22Rv1 (cell line): ENCODE measurements around the gene C2CD2.

Experiments used
- H3K27ac ChIP-seq: fragments of 450-650 bp; 2 replicates; pipeline ENCODE4 v1.5.1; 2017
- ZFX ChIP-seq: fragments of 450-650 bp; IDR thresholded peaks from 2 replicates; pipeline ENCODE4 v1.6.1; 2017; ENCODE audit warnings: antibody characterized with exemption, borderline replicate concordance
- TF ChIP-seq, protein P1 (sequence below): fragments of 450-650 bp; IDR thresholded peaks from 2 replicates; pipeline ENCODE4 v1.5.1; 2017; ENCODE audit warnings: mild to moderate bottlenecking

Gene C2CD2

DNA sequence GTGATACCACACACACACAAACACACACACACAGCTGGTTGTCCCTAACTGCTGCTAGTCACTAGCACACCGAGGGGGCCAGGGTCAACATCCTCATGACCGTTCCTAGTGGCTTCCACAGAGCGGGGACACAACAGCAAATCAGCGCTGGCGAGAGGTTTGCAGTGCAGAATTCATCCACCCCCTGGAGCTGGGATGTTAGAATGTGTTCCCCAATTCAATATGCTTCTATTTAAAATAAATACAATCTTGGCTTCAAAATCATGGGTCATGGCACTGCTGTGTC lies 16.2 kb upstream of the C2CD2 start:
- TF ChIP-seq, protein P1, sequence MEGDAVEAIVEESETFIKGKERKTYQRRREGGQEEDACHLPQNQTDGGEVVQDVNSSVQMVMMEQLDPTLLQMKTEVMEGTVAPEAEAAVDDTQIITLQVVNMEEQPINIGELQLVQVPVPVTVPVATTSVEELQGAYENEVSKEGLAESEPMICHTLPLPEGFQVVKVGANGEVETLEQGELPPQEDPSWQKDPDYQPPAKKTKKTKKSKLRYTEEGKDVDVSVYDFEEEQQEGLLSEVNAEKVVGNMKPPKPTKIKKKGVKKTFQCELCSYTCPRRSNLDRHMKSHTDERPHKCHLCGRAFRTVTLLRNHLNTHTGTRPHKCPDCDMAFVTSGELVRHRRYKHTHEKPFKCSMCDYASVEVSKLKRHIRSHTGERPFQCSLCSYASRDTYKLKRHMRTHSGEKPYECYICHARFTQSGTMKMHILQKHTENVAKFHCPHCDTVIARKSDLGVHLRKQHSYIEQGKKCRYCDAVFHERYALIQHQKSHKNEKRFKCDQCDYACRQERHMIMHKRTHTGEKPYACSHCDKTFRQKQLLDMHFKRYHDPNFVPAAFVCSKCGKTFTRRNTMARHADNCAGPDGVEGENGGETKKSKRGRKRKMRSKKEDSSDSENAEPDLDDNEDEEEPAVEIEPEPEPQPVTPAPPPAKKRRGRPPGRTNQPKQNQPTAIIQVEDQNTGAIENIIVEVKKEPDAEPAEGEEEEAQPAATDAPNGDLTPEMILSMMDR = no peak
- TF ChIP-seq ZFX = no peak

DNA sequence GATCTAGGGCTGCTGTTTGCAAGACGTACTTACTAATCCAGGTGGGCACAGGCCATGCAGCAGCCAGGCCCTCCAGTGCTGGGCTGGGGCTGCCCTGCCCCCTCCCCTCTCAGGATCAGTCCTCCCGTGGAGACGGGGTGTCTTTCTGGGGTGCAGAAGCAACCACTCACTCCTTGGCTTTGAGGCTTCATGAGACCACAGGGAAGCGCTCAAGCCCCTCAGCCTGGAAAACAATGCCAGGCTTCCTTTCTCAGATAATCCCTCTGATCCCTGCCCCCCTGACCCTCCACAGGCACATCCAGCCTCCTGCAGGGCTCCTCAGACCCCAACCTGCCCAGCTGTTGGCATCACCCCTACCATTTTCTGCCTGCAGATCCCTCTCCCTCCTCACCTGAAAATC lies 13.9 kb upstream of the C2CD2 start:
- no peak for TF ChIP-seq ZFX
- TF ChIP-seq, protein P1 = no peak
- no peak overlapping the region for H3K27ac ChIP-seq

More for the DNA sequence above, 16.2 kb upstream of the C2CD2 start:
- H3K27ac ChIP-seq = no peak overlapping the region

DNA sequence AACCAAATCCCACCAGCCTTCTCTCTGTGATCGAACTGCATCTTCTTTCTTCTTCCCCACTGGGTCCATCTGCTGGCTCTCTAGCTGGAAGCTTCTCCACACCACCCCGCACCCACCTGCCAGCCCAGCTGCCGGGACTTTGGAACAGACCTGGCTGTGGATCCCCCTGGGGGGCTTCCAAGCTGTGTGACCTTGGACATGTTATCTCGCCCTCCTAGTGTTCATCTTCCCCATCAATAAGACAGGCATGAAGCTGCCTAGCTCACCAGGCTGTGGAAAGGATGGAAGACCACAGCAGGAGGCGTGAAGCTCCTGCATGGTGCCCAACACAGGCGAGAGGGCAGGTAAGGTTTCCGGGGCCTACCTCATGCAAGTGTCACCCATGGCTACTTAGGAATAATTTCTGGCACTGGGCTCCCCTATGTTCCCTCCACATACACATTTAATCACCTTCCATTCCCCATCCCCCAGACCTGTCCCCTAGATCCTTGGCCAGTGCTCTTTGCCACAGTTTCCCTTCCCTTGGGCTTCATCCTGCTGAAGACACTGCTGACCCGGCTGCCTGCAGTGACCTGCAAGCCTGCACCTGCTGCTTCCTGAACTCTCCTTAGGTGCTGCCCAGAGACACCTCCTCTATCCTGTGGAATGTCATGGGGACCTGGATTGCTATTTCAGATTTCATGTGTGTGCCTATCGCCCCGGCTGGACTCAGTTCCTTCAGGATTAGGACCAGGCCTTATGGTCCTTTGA lies 13.2 kb upstream of the C2CD2 start:
- no peak overlapping the region for H3K27ac ChIP-seq
- TF ChIP-seq ZFX = no peak

DNA sequence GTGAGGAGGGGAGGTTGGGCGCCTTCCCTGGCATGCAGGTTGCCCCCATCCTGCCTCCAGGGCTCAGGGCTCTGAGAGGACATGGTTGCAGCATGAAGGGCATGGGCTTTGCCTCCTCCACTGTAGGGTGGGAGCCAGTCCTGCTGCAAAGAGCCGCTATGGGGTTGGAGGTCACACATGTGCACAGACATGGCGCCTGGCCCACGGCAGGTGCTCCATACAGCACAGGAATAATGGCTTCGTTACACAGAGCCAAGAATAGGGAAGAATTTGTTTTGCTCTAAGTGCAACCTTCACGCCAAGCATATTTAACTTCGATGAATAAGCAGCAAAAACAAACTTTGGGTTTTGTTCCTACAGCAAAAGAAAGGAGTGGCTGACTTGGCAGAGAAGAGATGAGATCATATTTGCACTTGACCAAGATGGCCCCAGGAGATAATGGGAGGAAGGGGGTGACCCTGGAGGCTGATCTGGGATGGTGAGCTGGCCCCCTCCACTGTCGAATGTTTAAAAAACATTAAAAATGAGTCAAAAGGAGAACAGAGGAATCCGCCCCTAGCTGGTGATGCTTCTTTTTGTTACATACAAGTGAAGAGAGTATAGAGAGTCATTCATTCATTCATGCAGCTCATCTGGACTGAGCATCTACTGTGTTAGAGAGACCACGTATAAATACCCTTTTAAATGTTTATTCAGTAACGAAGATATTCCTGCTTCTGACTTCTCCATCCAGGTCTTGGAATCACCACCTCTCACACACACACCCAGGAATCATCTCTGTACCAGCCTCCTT lies 12.4 kb upstream of the C2CD2 start:
- H3K27ac ChIP-seq = no peak overlapping the region
- no peak for TF ChIP-seq ZFX
- TF ChIP-seq, protein P1 = no peak

DNA sequence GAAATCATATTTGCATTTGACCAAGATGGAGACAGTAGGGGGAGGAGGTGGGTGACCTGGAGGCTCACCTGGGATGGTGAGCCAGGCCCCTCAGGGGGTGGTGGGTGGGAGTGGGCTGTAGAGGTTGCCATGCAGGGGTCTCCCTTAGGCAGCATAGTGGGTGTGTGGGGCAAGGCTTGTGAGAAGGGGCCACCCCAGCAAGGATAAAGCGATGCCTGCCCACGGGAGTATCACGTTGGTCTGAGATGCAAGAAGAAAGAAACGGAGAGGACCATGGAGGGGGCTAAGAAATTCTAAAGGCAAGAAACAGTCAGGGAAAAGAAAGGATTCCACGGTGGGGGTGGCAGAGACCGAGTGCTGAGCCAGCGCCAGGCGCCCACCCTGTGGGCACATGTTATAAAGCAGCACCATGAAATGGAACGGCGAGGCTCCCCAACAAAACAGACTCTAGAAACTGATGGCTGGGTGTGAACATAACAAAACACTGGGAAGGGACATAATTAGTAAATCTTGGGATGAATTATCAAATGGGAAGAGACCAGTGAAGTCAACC lies 11.7 kb upstream of the C2CD2 start:
- no peak for TF ChIP-seq ZFX
- TF ChIP-seq, protein P1 = no peak
- no peak overlapping the region for H3K27ac ChIP-seq

DNA sequence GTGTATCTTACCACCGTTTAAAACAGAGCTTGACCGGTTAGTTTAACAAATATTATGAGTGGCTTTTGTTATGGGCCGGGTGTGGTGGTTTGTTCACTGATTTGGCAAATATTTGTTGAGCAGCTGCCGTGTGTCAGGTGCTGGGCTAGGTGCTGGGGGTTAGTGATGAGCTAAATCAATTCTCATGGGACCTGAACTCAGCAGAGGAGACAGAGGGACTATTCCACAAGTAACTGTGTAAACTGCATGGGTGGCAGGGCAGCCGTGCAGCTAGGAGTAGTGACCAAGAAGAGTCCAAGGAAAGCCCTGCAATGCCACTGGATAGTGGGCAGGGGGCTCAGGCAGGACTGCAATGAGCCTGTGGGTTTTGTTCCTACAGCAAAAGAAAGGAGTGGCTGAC lies 11.2 kb upstream of the C2CD2 start:
- TF ChIP-seq ZFX = no peak
- TF ChIP-seq, protein P1 = no peak
- H3K27ac ChIP-seq = no peak overlapping the region

DNA sequence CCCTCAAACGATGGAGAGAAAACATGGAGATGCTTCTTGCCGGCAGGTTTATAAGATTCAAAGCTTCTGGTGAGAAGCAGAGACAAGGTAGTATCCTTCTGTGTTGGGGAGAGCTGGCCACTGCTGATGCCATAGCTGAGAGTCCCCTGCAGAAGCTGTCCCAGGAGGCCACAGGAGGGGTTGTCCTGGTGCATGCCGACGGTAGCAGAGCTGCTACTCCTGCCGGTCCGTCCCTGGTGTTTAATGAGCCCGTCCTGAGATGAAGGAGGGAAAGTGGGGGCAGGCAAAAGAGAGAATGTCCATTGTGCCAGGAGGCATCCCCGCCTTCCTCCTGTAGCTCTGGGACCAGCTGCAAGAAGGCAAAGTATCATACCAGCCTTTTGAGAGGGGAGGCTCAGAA lies 10.4 kb upstream of the C2CD2 start:
- TF ChIP-seq, protein P1 = no peak
- no peak for TF ChIP-seq ZFX

More for the DNA sequence above, 10.4 kb upstream of the C2CD2 start:
- H3K27ac ChIP-seq = no peak overlapping the region
